ENCODE results near the gene CLDN2. TPM values are rescaled to one million over a fixed set of nuclear protein-coding genes. Genes with fewer than 3 reads are reported as not detected.

The CLDN2 gene
- total RNA-seq, 1 experiment from 2014 or later, result not detected

GRCh38 chrX:106901341-106901740 is 18.9 kb upstream of the CLDN2 start:
- Histone ChIP-seq H3K27ac (no peak overlapping the region), H3K9me2 (ENCODE audit: insufficient read depth) (no peaks in the 10 kb centered on the region), H4K20me1 (ENCODE audit: insufficient read depth) (no peaks in the 10 kb centered on the region), H2AFZ (no peak overlapping the region), H3K9me3 (ENCODE audit: insufficient read depth, low read depth) (no peaks in the 10 kb centered on the region), H3K4me3 (no peak overlapping the region), H3K36me3 (ENCODE audit: low read depth) (no peaks in the 10 kb centered on the region), H3K4me2 (no peak overlapping the region), H3K4me1 (replicated peaks; ENCODE audit: insufficient read depth) (peaks cover 22% of the 10 kb centered on the region), H3K79me2 (ENCODE audit: low read depth) (no peaks in the 10 kb centered on the region), H3F3A (ENCODE audit: insufficient read depth, low read depth) (no peaks in the 10 kb centered on the region), H3K27me3 (ENCODE audit: insufficient read depth, low read depth) (no peaks in the 10 kb centered on the region)
- no TSS peak for BruUV-seq (replicated peaks)
- DNase-seq, result no peak
- intact Hi-C loops (cut with micrococcal nuclease; ENCODE audit: unreplicated experiment), result no loop called here
- no peak for TF ChIP-seq EZH2 (IDR thresholded peaks at IDR 0.05; ENCODE audit: low read depth)
- no peak for TF ChIP-seq CTCF (conservative IDR thresholded peaks at IDR 0.05)
- CTCF ChIA-PET, result no interaction called here
- POLR2A ChIA-PET (ENCODE audit: unreplicated experiment), result no interaction called here

GRCh38 chrX:106901781-106902219 is 18.4 kb upstream of the CLDN2 start:
- ChIA-PET POLR2A (ENCODE audit: unreplicated experiment) (no interaction called here), CTCF (no interaction called here)
- no peaks in the 10 kb centered on the region for H3K9me2 ChIP-seq (ENCODE audit: insufficient read depth)
- H3K4me2 ChIP-seq, result no peak overlapping the region
- intact Hi-C loops (cut with micrococcal nuclease; ENCODE audit: unreplicated experiment), result no loop called here
- TF ChIP-seq EZH2 (IDR thresholded peaks at IDR 0.05; ENCODE audit: low read depth) (no peak), CTCF (conservative IDR thresholded peaks at IDR 0.05) (no peak)
- H3K4me1 ChIP-seq (replicated peaks; ENCODE audit: insufficient read depth), result peaks cover 24% of the 10 kb centered on the region
- H3K9me3 ChIP-seq (ENCODE audit: insufficient read depth, low read depth), result no peaks in the 10 kb centered on the region
- no peaks in the 10 kb centered on the region for H3F3A ChIP-seq (ENCODE audit: insufficient read depth, low read depth)
- no TSS peak for BruUV-seq (replicated peaks)
- H3K27me3 ChIP-seq (ENCODE audit: insufficient read depth, low read depth), result no peaks in the 10 kb centered on the region
- no peaks in the 10 kb centered on the region for H4K20me1 ChIP-seq (ENCODE audit: insufficient read depth)
- no peaks in the 10 kb centered on the region for H3K36me3 ChIP-seq (ENCODE audit: low read depth)
- no peaks in the 10 kb centered on the region for H3K79me2 ChIP-seq (ENCODE audit: low read depth)
- no peak overlapping the region for H2AFZ ChIP-seq
- H3K4me3 ChIP-seq, result no peak overlapping the region
- DNase-seq, result no peak
- no peak overlapping the region for H3K27ac ChIP-seq

- no peaks in the 10 kb centered on the region for H4K20me1 ChIP-seq (ENCODE audit: insufficient read depth)
- no peak overlapping the region for H3K4me2 ChIP-seq
- no peaks in the 10 kb centered on the region for H3K79me2 ChIP-seq (ENCODE audit: low read depth)
- H2AFZ ChIP-seq, result no peak overlapping the region
- no peak overlapping the region for H3K4me3 ChIP-seq
- ChIA-PET POLR2A (ENCODE audit: unreplicated experiment) (no interaction called here), CTCF (no interaction called here)
- H3K4me1 ChIP-seq (replicated peaks; ENCODE audit: insufficient read depth), result peaks cover 25% of the 10 kb centered on the region
- no peaks in the 10 kb centered on the region for H3K27me3 ChIP-seq (ENCODE audit: insufficient read depth, low read depth)
- no peak for TF ChIP-seq CTCF (conservative IDR thresholded peaks at IDR 0.05)
- no peak for TF ChIP-seq EZH2 (IDR thresholded peaks at IDR 0.05; ENCODE audit: low read depth)
- DNase-seq, result no peak
- no peaks in the 10 kb centered on the region for H3K36me3 ChIP-seq (ENCODE audit: low read depth)
- H3K9me2 ChIP-seq (ENCODE audit: insufficient read depth), result no peaks in the 10 kb centered on the region
- H3K27ac ChIP-seq, result no peak overlapping the region
- H3K9me3 ChIP-seq (ENCODE audit: insufficient read depth, low read depth), result no peaks in the 10 kb centered on the region
- BruUV-seq (replicated peaks), result no TSS peak
- no peaks in the 10 kb centered on the region for H3F3A ChIP-seq (ENCODE audit: insufficient read depth, low read depth)
- intact Hi-C loops (cut with micrococcal nuclease; ENCODE audit: unreplicated experiment), result no loop called here
Observed at GRCh38 chrX:106902684-106903083, 17.5 kb upstream of the CLDN2 start.
